ENCODE results near the gene SLC22A2. TPM values are rescaled to one million over a fixed set of nuclear protein-coding genes. Genes with fewer than 3 reads are reported as not detected.

Gene SLC22A2
- total RNA-seq, 2 donors from 2014 or later: not detected

DNA sequence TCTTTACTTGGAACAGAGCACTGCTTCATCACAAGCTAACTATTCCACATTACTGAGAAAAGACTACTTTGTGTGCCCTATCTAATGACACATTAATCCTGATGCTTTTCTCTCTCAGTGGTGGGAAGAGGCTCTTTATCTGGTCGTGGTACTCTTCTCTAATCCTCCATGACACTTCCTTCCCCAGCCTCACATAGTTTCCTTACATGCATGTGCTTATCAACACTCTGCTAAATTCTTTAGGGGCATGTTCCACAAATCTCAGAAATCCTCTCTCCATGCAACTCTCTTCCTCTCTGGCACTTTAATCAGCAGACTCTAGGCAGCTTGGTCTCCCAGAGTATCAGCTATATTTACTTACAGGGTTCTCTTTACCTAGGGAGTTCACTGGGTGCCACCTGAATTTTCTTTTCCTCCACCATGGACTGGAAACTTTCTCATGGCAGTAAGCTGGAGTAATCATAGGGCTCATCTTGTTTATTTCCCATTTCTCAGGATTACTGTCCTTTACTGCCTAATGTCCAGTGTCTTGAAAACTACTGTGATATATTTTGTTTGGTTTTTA is 27.0 kb upstream of the SLC22A2 start:
- TF ChIP-seq, protein P1, sequence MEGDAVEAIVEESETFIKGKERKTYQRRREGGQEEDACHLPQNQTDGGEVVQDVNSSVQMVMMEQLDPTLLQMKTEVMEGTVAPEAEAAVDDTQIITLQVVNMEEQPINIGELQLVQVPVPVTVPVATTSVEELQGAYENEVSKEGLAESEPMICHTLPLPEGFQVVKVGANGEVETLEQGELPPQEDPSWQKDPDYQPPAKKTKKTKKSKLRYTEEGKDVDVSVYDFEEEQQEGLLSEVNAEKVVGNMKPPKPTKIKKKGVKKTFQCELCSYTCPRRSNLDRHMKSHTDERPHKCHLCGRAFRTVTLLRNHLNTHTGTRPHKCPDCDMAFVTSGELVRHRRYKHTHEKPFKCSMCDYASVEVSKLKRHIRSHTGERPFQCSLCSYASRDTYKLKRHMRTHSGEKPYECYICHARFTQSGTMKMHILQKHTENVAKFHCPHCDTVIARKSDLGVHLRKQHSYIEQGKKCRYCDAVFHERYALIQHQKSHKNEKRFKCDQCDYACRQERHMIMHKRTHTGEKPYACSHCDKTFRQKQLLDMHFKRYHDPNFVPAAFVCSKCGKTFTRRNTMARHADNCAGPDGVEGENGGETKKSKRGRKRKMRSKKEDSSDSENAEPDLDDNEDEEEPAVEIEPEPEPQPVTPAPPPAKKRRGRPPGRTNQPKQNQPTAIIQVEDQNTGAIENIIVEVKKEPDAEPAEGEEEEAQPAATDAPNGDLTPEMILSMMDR (IDR thresholded peaks at IDR 0.05): no peak
- TF ChIP-seq POLR2A (IDR thresholded peaks at IDR 0.05) (no peak), POLR2AphosphoS5 (IDR thresholded peaks at IDR 0.05) (no peak)
- intact Hi-C loops (cut with DNase I): no loop called here
- no peaks in the 10 kb centered on the region for H3K36me3 ChIP-seq
- no peaks in the 10 kb centered on the region for H3K27me3 ChIP-seq (replicated peaks; ENCODE audit: insufficient read depth)
- 45% methylated on average over 1 of the region's 1 CpG for WGBS
- no peak overlapping the region for H3K4me3 ChIP-seq
- no peak for DNase-seq (ENCODE audit: low spot score)
- no peaks in the 10 kb centered on the region for H3K4me1 ChIP-seq (replicated peaks)
- no peak overlapping the region for H3K27ac ChIP-seq
- H3K9me3 ChIP-seq: no peaks in the 10 kb centered on the region

DNA sequence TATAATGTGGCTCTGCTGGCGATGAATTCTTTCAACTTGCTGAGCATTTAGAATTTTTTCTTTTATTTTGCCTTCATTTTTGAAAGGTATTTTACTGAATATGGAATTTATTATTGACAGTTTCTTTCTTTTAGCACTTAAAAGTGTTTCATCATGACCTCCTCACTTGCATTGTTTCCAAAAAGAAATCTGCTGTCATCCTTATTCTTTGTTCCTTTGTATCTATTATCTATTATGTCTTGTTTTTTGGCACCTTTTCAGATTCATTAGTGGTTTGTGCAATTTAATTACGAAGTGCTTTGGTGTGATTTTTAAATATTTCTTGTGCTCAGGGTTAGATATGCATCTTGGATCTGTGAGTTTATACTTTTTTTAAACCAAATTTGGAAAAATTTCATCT is 26.0 kb upstream of the SLC22A2 start:
- intact Hi-C loops (cut with DNase I): no loop called here
- WGBS: 84% methylated on average over 2 of the region's 2 CpGs

GRCh38 chr6:160282444-160282843 is 23.8 kb upstream of the SLC22A2 start:
- TF ChIP-seq POLR2AphosphoS5 (IDR thresholded peaks at IDR 0.05) (no peak), POLR2A (IDR thresholded peaks at IDR 0.05) (no peak)
- TF ChIP-seq, protein P1 (IDR thresholded peaks at IDR 0.05): no peak
- Histone ChIP-seq H3K36me3 (no peaks in the 10 kb centered on the region), H3K9me3 (no peaks in the 10 kb centered on the region), H3K4me1 (replicated peaks) (no peaks in the 10 kb centered on the region), H3K4me3 (no peak overlapping the region), H3K27ac (no peak overlapping the region), H3K27me3 (replicated peaks; ENCODE audit: insufficient read depth) (no peaks in the 10 kb centered on the region)
- intact Hi-C loops (cut with DNase I): no loop called here
- WGBS: 41% methylated on average over 1 of the region's 1 CpG
- DNase-seq (ENCODE audit: low spot score): no peak

More for the DNA sequence above, 26.0 kb upstream of the SLC22A2 start:
- TF ChIP-seq POLR2AphosphoS5 (IDR thresholded peaks at IDR 0.05) (no peak), POLR2A (IDR thresholded peaks at IDR 0.05) (no peak)
- TF ChIP-seq, protein P1 (IDR thresholded peaks at IDR 0.05): no peak
- H3K9me3 ChIP-seq: no peaks in the 10 kb centered on the region
- no peak overlapping the region for H3K4me3 ChIP-seq
- H3K27ac ChIP-seq: no peak overlapping the region
- no peaks in the 10 kb centered on the region for H3K27me3 ChIP-seq (replicated peaks; ENCODE audit: insufficient read depth)
- DNase-seq (ENCODE audit: low spot score): no peak
- no peaks in the 10 kb centered on the region for H3K4me1 ChIP-seq (replicated peaks)
- no peaks in the 10 kb centered on the region for H3K36me3 ChIP-seq

GRCh38 chr6:160279850-160280249 is 21.2 kb upstream of the SLC22A2 start:
- H3K36me3 ChIP-seq: no peaks in the 10 kb centered on the region
- TF ChIP-seq, protein P1 (IDR thresholded peaks at IDR 0.05): no peak
- no peak for TF ChIP-seq POLR2AphosphoS5 (IDR thresholded peaks at IDR 0.05)
- no peak for TF ChIP-seq POLR2A (IDR thresholded peaks at IDR 0.05)
- DNase-seq (ENCODE audit: low spot score): no peak
- no peaks in the 10 kb centered on the region for H3K9me3 ChIP-seq
- H3K4me1 ChIP-seq (replicated peaks): no peaks in the 10 kb centered on the region
- H3K27ac ChIP-seq: no peak overlapping the region
- intact Hi-C loops (cut with DNase I): no loop called here
- no peaks in the 10 kb centered on the region for H3K27me3 ChIP-seq (replicated peaks; ENCODE audit: insufficient read depth)
- WGBS: 63% methylated on average over 2 of the region's 2 CpGs
- H3K4me3 ChIP-seq: no peak overlapping the region

DNA sequence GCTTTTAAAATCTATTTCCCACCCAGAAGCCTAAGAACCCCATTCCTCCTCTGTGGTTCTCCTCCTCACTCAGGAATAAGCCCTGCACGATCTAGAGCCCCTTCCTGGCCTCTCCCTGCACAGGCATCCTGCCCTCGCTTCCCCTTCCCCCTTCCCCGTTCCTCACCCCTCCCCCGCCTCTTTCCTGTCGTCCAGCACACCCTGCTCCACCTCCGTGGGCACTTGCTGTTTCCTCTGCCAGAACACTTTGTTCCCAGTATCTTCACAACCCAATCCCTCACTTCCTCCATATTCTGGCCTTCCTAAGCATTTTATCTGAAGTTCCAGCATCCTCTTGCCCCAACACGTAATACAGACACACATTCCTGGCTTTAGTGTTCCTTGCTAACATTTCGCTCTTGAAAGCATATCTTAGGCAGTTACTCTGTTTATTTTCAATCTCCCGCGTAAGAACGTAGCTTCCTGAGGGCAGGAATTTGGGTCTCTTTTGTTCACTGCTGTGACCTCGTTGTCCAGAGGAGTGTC is 20.2 kb upstream of the SLC22A2 start:
- no peak for DNase-seq (ENCODE audit: low spot score)
- Histone ChIP-seq H3K4me3 (no peak overlapping the region), H3K27me3 (replicated peaks; ENCODE audit: insufficient read depth) (no peaks in the 10 kb centered on the region), H3K4me1 (replicated peaks) (no peaks in the 10 kb centered on the region), H3K9me3 (no peaks in the 10 kb centered on the region), H3K36me3 (no peaks in the 10 kb centered on the region), H3K27ac (no peak overlapping the region)
- WGBS: 61% methylated on average over 12 of the region's 12 CpGs
- TF ChIP-seq POLR2AphosphoS5 (IDR thresholded peaks at IDR 0.05): no peak
- no peak for TF ChIP-seq POLR2A (IDR thresholded peaks at IDR 0.05)
- TF ChIP-seq, protein P1 (IDR thresholded peaks at IDR 0.05): no peak
- intact Hi-C loops (cut with DNase I): no loop called here
